GM18511 (cell line): ENCODE results near the gene MTPN.
A peak's percentile ranks its signal among the peaks of the same experiment; 100 is the strongest.

ENCODE experiments used
- ATAC-seq: cut with Tn5 transposase; IDR thresholded peaks from one replicate; pipeline ENCODE4 v1.9.1; 2021; ENCODE audit warnings: mild to moderate bottlenecking, moderate library complexity; ENCODE audit not compliant: unreplicated experiment

The MTPN gene

DNA sequence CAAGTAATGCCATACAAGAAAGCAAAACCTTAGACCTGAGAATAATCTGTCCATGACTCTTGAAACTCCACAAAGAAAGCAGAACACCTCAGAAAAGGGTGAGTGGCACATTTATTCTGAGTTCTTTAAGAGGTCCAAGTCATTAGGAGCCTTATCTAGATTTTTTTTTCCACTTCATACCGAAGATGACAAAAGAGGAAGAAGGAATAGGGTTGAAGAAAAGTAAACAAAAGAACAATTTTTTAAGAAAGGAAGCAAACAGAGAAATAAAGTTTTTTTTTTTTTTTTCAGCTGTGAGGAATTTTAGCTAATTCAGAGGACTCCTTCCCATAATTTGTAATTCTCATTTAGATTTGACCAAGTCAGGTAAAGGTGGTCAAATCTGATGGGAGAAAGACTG is 13.1 kb upstream of the MTPN start:
- no peak for ATAC-seq

DNA sequence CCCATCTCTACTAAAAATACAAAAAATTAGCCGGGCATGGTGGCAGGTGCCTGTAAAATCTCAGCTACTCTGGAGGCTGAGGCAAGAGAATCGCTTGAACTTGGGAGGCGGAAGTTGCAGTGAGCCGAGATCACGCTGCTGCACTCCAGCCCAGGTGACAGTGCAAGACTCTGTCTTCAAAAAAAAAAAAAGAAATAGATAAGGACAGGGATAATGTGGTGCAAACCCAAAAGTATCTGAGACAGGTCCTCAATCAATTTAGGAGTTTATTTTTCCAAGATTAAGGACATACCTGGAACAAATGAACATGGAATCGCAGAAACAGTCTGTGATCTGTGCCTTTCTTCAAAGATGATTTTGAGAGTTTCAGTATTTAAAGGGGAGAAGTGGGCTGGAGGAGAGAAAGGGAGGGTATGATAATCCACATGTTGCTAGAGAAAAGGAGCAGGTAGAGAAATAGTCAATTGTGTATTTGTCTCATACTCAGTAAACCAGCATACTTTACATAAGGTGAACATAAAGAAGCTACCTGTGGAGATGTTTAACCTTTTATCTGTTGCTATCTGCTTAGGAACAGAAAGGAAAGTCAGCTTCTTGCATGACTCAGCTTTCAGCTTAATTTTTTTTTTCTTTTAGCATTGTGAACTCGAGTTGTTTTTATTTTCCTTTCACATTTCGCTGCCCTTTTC is 4.9 kb upstream of the MTPN start:
- ATAC-seq = no peak

DNA sequence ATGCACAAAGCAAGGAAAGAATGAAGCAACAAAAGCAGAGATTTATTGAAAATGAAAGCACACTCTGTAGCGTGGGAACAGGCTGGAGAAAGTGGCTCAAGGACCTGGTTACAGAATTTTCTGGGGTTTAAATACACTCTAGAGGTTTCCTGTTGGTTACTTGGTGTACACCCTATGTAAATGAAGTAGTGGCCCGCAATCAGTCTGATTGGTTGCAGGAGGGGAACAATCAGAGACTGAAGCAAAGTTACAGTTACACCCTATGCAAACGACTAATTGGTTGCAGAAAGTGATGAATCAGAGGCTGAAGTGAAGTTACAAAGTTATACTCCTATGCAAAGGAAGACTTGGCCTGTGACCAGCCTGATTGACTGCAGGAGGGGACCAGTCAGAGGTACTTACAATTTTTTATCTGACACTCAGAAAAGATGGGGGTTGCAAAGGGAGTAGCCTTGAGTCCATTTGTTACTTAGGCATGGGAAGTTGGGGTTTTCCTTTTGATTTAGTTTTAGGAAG is 3.6 kb upstream of the MTPN start:
- peak; percentile 75 for ATAC-seq

DNA sequence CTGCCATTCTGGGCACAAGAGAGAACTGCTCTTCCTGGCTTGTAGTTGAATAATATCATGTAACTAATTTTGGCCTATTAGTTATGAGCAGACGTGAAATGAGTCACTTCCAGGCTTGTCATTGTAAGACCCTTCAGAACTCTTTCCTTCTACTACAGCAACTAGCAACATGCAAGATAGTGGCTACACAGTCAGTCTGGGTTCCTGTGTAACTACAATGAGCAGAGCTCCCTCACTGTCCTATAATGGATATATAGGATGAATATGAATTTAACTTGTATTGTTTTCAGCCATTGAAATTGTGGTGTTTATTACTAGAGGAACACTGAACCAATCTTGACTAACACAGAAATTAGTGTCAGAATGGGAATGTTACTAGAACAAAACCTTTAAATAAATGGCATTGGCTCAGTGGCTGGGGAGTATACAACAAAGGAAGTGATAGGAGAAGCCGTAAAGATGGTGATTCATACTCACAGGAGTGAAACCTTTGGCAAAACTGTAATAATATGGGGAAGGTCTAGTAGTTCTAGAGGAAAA is 2.9 kb upstream of the MTPN start:
- peak; percentile 12 for ATAC-seq

DNA sequence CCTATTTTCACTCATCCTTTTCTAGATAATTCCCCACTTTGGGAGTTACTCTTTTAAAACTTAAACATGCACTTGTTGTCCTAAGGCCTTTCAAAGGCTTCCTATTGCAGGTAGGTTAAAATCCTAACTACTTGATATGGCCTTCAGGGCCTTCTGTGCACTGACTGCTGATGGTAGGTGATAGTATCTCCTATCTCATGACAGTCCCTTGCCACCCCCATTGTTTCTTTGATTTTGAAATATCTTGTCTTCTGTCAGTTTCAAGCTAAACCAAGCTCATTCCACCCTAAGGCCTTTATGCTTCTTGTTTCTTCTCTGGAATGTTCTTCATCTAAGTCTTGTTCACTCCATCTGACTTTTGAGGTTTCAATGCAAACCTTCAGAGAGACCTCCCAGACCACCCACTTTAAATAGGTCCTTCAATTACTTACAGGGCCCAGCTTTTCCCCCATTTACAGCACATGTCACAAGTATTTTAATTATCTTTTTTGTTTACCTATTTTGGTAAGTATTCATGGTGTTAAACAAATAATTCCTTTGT is 2.4 kb upstream of the MTPN start:
- no peak for ATAC-seq

DNA sequence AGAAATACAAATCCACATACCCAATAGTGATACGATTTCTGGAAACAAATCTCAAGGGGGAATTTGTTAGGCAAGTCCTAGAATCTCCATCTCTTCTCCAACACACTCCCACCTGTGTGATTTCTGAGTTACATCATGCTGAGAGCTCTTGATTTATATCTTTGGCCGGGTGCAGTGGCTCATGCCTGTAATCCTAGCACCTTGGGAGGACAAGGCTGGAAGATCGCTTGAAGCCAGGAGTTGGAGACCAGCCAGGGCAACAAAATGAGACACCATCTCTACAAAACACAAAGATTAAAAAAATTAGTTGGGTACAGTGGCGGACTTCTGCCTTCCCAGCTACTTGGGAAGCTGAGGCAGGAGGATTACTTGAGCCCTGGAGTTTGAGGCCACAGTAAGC is 1.5 kb upstream of the MTPN start:
- ATAC-seq = no peak

DNA sequence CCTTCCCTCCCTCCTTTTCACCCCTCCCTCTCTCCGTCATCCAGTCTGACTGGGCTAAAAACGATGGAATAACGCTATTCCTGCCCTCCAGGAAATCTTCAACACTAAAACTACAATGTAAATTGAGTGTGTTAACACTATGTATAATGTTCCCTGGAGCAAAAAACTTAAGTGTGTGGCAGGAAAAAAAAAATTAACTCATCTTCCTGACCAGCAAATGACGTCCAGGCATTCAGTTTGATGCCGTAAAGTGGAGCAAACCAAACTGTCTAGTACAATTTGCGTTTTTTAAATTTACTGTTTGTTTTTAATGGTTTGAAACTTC is 545 bp upstream of the MTPN start:
- ATAC-seq = no peak

DNA sequence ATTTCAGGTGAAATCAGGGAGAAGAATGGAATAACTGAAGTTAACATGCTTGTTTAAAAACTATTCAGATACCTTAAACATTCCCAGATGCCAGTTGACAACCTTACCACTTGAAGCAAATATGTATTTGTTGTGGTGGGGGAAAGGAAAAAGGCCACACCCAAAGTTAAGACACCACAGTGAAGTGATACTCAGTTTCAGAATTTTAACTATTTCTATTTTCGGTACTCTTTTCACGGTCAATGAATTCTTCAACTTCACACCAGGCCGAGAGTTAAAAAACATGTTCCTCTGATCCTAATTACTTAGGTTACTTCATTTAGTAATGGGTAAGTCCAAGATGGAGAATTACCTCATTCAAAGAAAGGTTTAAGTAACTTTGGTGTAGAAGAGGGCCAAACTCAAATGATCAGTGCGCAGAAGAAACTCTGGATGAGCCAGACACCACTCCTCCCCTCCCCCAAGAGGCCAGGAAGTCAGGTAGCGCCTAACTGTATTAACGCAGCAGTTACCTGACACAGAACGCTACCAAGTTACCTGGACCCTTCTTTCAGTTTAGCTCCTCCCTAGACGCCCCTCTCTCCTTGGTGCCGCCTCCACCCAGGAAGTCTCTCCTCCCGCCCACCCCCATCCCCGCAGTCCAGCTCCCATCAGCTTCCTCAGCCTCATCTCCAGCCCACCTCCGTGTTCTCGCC is 700 bp downstream of the MTPN start:
- ATAC-seq = peak; percentile 15

DNA sequence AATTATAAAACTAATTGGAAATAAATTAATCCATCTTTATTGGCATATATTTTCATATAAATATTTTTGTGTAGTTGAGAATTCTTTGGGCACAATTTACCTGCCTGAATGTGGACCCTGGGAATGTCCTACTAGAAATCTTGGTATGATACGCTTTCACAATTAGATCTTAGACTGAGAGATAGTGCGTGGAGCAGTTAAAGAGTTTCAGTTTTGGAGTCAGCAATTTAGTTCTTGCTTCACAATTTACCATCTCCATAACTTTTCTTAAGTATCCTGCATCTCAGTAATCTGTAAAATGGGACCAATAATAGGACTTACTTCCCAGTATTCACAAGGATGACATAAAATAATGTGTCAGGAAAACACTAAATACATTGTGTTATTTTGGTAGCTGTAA is 2.0 kb downstream of the MTPN start:
- no peak for ATAC-seq

DNA sequence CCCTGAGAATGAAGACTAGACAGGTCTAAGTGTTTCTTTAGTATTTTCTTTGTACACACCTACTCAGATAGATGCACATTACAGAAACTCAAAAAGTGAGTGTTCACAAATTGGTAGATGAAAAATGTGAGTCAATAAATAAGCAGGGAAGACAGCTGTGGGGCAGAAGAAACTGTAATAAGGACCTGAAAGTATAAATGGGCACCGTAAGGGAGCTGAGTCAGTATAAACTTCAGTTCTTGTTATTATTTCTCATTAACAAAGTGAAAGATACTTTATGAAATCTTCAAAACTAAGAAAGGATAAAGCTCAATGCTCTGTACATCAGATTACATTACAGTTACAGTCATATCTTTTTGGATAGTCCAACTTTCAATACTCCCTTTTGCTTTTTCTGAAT is 2.5 kb downstream of the MTPN start:
- no peak for ATAC-seq

DNA sequence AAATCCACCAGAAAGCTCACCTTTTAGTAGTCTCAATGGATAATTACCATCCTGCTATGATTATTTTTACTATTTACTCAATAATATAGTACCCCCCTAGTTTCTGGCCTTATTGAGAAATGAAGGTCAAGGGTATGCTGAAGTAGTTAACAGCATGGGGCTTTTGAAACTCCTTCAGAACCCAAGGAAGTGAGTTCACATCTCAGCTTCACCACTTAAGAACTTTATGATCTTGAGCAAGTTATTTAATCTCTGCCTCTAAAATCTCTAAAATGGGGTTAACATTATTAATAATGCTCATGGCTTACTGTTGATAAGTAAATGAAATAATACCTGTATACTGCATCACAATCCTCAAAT is 5.8 kb downstream of the MTPN start:
- ATAC-seq = peak; percentile 18

DNA sequence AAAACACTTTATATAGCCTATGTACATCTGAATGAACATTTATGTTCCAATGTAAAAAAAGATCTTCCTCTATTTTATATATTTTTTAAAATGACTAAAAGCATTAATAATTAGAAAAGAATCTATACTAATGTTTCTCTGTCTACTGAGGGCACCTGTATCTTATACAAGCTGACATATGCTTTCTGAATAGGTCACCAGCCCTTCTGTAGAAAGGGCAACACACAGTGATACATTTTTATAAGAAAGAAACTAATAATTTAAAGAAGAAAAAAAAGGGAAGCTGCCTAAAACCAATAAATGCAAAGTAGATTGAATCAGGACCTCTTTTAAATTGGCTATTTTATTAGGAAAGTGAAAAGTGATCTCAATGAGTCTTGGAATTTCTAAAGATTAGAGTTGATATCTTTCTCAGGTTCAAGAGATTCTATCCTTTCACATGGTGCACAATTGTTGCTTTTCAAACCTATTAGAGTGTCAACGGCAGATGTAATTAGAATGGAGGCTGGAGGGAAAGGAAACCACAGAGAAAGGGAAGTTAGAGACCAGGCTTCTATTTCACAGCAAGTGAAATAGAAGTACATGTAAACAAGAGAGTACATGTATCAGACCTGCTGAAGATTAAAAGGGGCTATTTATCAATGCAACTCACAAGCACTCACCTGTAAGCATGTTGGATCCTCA is 6.3 kb downstream of the MTPN start:
- peak; percentile 84 for ATAC-seq

DNA sequence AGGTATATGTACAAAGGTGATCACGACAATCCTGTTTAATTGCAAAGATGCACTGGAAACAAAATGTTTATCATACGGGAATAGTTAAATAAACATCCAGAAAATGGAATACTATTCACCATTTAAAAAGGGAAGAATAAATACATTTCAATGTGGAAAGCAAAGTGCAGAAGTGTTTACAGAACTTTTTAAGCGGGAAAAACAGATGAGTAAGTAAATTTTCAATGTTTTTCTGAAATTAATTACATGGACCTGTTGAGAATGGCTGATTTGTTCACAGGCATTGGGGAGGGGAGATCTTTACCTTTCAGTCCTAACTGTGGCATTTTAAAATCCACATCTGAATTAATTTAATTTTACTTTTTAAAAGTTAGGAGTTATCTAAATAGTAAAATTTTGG is 7.1 kb downstream of the MTPN start:
- ATAC-seq = no peak

DNA sequence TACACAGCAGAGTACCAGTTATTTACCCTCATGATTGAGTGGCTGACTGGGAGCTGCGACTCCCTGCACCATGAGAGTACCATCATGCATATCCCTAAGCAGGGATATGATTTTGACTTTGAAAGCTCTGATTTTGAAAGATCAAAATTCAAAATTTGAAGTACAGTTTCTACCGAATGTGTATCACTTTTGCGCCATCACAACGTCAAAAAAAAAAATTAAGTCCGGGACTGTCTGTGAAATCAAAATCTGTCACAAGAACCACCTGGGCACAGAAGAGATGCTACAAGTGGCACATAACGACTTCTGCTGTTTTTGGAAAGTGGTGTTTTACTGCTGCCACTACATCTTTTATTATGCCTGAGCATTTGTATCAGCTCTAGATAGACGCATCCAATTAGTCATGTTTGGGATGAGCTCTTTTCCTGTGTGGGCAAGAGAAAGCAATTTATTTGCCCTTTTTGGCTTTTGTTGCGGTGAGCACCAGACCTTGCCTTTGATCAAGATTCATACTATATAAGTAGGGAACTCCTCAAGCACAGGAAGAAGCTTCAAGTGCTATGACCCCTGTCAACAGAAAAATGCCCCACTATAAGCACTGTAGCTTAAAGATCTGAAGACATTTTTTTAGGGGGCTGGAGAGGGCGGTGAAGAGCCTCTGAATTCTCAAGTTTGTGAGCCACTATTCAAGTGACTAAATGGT is 10.7 kb downstream of the MTPN start:
- ATAC-seq = no peak

DNA sequence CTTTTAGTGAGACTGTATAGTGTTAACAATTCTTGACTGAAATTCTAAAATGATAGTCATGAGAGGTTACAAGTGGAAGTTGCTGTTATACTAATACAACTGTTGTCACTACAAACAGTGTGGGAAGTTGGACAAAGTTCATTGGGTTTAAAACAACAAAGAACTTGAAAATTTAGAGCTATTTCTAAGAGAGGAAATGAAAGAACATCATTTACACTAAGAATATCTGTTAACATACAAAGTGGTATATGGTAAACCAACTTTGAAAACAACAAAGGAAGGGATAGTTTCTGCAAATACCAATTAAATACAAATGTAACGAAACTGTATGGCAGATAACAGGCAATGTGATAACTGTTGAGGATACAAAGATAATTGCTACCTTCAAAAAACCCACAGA is 11.6 kb downstream of the MTPN start:
- ATAC-seq = peak; percentile 67

DNA sequence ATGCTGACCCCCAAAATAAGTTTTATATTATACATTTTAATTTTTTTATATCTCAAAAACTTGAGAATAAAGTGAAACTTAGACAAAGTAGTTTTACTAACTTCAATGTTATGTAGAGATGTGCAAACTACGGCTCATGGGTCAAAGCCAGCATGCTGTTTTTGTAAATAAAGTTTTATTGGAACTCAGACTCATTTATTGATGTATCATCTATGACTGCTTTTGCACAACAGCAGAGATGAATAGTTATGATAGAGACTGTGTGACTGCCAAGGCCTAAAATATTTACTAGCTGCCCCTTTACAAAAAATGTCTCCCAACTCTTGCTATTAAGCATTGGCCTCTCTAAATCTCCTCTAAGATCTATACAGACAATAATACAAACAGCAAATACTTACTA is 12.4 kb downstream of the MTPN start:
- ATAC-seq = no peak

DNA sequence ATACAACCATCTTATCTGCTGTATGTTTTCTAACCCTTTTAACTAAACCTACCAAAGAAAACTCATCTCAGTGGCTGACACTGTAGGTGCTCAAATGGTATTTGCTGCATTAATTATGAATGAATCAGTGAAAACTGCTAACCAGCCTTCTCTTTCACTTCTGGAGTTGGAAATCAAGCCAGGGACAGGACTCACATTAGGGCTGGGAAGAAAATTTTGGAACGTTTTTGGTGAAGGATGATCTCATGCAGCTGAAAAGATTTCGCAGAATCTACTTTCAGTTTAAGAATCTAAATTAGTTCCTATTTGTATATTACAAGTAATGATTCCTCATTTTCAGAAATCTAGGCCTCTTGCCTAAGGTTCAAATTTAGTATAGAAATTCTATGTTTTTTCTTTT is 12.9 kb downstream of the MTPN start:
- no peak for ATAC-seq

DNA sequence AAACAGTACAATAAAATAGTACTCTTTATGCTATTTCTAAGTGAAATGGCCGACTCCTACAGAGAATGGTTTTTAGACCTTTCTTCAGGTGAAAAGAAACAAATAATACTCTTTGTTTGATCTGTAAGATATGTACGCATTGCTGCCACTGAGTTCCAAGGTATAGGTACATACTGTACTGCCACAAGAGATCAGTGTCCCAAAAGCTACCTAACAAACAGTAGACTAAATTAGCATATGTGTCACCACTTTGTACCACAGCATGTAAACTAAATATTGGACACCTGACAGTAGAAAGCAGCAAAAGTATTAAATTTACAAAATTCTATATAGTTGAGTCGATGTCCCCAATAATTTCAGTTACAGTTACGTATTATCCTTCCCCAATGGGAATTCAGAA is 14.4 kb downstream of the MTPN start:
- ATAC-seq = no peak

DNA sequence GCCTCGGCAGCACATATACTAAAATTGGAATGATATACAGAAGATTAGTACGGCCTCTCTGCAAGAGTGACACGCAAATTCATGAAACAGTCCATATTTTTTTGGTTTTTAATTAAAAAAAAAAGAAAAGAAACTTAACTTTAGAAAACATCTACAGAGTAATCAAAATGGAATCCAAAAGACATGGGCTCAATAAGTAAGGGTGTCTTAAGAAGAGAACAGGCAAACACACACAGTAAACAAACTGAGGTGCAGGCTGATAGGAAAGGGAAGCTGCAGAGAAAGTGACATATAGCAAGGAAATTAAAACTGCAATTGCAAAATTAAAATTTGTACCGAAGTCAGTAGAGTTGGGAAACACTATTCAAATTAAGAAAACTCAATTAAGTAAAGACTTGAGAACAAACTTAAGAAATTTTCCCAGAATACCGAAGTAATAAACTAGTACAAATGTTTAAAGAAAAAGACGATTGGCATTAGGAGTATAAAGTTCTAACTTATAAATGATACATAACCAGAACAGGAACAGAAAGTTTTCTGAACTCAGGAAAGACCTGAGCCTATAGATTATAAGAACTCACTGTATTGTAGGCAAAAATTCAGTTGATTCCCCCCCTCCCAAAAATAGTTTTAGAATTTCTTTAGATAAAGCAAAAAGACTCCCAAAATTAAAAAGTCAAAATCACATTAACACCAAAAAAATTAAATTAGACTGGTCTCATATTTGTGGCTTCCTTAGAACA is 16.3 kb downstream of the MTPN start:
- ATAC-seq = no peak

DNA sequence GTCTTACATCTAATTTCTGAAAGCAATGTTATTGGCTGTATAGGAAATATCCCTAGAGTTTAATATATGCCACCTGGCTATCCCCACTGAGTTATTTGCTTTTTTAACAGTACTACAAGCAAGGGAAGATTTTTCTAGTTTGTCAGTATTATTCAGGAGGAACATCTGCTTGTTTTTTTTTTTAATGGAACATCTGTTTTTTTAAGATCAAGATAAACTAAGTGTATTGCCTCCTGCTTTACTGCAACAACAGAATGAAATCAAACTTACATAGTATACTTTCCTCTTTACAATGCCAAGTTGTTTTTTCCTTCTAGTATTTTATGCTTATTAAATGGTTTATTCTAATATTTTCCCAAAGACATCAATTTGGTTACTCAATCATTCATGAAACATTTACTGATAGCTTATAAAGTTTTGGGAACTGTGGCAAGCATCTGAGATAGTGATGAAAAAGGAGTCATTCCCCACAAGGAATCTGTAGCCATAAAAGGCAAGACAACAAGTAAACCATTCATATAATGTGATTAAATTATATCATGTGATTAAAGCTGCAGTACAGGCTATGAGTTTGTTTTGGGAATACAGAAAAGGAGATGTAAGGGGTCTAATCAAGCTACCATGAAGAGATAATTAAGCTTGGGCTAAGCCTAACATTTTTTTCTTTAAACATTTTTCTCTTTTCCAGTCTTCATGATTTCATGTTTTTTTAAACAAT is 17.4 kb downstream of the MTPN start:
- ATAC-seq = no peak
